Prostate gland (tissue), 2 donors: ENCODE results near the gene NPIPB13.
"Not testable (repeated sequence)": the region's sequence is repeated elsewhere in the genome, so short reads cannot be mapped to it uniquely, and the experiment has no call there.

Experiments
- CTCF ChIP-seq, 4 experiments: fragments of 200-600 bp in 2 of 4; fragments of 450-650 bp in 2 of 4; sonication (generic) in 2 of 4; IDR thresholded peaks; 1 replicate in 3 of 4; 2 replicates in 1 of 4; pipeline ENCODE4 v1.5.1; 2016 to 2019; ENCODE audit warnings: antibody characterized with exemption in 4 of 4, mild to moderate bottlenecking in 2 of 4, moderate library complexity in 2 of 4
- POLR2A ChIP-seq: fragments of 450-650 bp; IDR thresholded peaks from one replicate; pipeline ENCODE4 v1.6.1; 2016; ENCODE audit warnings: antibody characterized with exemption, mild to moderate bottlenecking

- not testable (repeated sequence) for TF ChIP-seq CTCF (IDR thresholded peaks at IDR 0.05); POLR2A
These were observed 49.2 kb downstream of the NPIPB13 start, which contains the start of gene SULT1A3 for GRCh38 chr16:30199049-30199448.
